Ishikawa (cell line): ENCODE measurements around the gene ECI2.

Experiments
- CREB1 ChIP-seq: IDR thresholded peaks from 2 replicates; pipeline ENCODE4 v1.6.1; 2012; ENCODE audit warnings: low read depth
- EP300 ChIP-seq: IDR thresholded peaks from 2 replicates; pipeline ENCODE4 v1.6.1; 2012; ENCODE audit warnings: borderline replicate concordance
- TAF1 ChIP-seq: IDR thresholded peaks from 2 replicates; pipeline ENCODE4 v1.6.1; 2012; ENCODE audit warnings: low read depth, mild to moderate bottlenecking

GRCh38 chr6:4172368-4172767, 37.0 kb upstream of the ECI2 start:
- no peak for TF ChIP-seq EP300
- no peak for TF ChIP-seq CREB1
- TF ChIP-seq TAF1, result no peak
